Adipocyte (in vitro differentiated cells): Measurements from ENCODE around the gene GRAMD2B.
"Not testable (repeated sequence)": the region's sequence is repeated elsewhere in the genome, so short reads cannot be mapped to it uniquely, and the experiment has no call there.

Experiments used
- DNase-seq: peaks from one replicate; pipeline ENCODE4 v3.0.0-alpha.2; 2015; ENCODE audit warnings: low read depth
- H3K27me3 ChIP-seq: replicated peaks from 2 replicates; pipeline ENCODE4 v1.7.0; 2013; ENCODE audit warnings: mild to moderate bottlenecking, low read length, moderate library complexity; ENCODE audit not compliant: control insufficient read depth, insufficient read depth
- H3K36me3 ChIP-seq: 2 replicates; pipeline ENCODE4 v1.7.0; 2013; ENCODE audit warnings: low read length, mild to moderate bottlenecking, moderate library complexity; ENCODE audit not compliant: control insufficient read depth, insufficient read depth, severe bottlenecking
- H3K4me1 ChIP-seq: 2 replicates; pipeline ENCODE4 v1.7.0; 2013; ENCODE audit warnings: mild to moderate bottlenecking, low read length, moderate library complexity; ENCODE audit not compliant: control insufficient read depth, insufficient read depth
- H3K4me3 ChIP-seq: 2 replicates; pipeline ENCODE4 v1.7.0; 2013; ENCODE audit warnings: mild to moderate bottlenecking, low read length, moderate library complexity
- H3K9ac ChIP-seq: 2 replicates; pipeline ENCODE4 v1.7.0; 2013; ENCODE audit warnings: mild to moderate bottlenecking, low read length, moderate library complexity
- H3K9me3 ChIP-seq: 2 replicates; pipeline ENCODE4 v1.7.0; 2013; ENCODE audit warnings: mild to moderate bottlenecking, low read length, moderate library complexity; ENCODE audit not compliant: control insufficient read depth

Gene GRAMD2B

DNA sequence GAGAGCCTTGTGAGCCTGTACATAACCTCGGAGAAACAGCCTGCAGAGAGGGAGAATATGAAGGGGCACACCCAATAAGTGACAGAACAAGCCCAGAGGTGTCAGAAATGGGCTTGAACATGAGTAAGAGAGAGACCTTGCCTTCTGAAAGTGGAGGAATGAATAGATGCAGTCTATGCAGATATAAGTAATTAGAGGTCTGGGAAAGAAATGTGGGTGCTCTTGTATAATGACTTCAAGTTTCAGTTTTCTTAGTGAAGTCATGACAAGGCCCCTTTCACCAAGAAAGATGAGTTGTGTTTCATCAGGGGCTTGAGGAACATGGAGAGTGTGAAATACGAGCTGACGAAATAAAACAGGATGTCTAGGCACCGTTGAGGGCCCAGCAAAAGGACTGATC lies 15.1 kb downstream of the GRAMD2B start:
- Histone ChIP-seq H3K27me3 (no peaks in the 10 kb centered on the region), H3K9ac (no peak overlapping the region), H3K36me3 (peaks cover 56% of the 10 kb centered on the region), H3K4me3 (no peak overlapping the region), H3K9me3 (no peaks in the 10 kb centered on the region), H3K4me1 (peaks cover 40% of the 10 kb centered on the region)
- DNase-seq: no peak

DNA sequence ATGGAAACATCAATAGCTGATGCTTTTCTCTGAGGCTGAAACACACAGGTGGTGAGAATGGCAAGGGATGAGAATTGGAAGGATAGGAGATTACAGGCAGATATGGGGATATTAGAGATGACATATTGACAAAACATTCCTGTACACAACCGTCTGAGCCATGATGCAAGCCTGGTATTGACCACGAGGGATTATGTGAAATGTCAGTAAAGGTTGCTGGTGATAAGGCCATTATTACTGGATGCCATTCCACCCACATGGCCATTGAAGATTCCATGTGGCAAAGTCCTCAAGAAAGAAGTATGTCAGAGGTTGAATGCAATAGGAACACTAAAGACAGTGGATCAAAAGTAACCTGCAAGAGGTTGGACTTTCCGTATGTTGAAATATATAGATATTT lies 15.7 kb downstream of the GRAMD2B start:
- no peak overlapping the region for H3K4me3 ChIP-seq
- DNase-seq: no peak

DNA sequence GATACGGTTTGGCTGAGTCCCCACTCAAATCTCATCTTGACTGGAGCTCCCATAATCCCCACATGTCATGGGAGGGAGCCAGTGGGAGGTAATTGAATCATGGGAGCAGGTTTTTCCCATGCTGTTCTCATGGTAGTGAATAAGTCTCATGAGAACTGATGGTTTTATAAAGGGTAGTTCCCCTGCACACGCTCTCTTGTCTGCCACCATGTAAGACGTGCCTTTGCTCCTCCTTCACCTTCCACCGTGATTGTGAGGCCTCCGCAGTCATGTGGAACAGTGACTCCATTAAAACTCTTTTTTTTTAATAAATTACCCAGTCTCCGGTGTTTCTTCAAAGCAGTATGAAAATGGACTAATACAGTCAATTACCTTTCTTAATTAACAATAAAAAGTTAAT lies 16.5 kb downstream of the GRAMD2B start:
- peaks cover 62% of the 10 kb centered on the region for H3K36me3 ChIP-seq
- not testable (repeated sequence) for H3K9ac ChIP-seq, H3K9me3 ChIP-seq, H3K27me3 ChIP-seq, H3K4me3 ChIP-seq, DNase-seq
- peaks cover 28% of the 10 kb centered on the region for H3K4me1 ChIP-seq

More for the DNA sequence above, 15.7 kb downstream of the GRAMD2B start:
- Histone ChIP-seq H3K9me3 (no peaks in the 10 kb centered on the region), H3K4me1 (peaks cover 34% of the 10 kb centered on the region), H3K36me3 (peaks cover 56% of the 10 kb centered on the region), H3K9ac (no peak overlapping the region), H3K27me3 (no peaks in the 10 kb centered on the region)

DNA sequence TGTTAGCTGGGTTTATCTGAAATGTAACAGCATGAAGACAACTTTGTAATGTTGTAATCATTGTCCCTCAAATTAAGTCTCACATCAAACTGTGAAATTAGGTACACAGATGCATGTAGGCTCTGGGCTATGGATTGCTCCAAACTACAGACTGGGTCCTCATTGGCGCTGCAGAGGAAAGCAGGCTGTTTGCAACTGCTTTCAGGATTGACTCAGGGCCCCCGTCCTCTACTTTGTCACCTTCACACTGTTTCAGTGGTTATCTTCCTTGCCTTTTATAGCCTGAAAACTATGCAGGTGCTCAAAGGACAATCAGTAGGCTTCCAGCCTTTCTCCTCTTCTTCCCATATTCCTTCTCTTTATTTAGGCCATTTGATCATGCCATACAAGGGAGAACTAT lies 18.0 kb downstream of the GRAMD2B start:
- Histone ChIP-seq H3K4me3 (no peak overlapping the region), H3K27me3 (no peaks in the 10 kb centered on the region), H3K9me3 (no peaks in the 10 kb centered on the region), H3K36me3 (peaks cover 63% of the 10 kb centered on the region), H3K9ac (no peak overlapping the region), H3K4me1 (peaks cover 27% of the 10 kb centered on the region)
- DNase-seq: no peak

DNA sequence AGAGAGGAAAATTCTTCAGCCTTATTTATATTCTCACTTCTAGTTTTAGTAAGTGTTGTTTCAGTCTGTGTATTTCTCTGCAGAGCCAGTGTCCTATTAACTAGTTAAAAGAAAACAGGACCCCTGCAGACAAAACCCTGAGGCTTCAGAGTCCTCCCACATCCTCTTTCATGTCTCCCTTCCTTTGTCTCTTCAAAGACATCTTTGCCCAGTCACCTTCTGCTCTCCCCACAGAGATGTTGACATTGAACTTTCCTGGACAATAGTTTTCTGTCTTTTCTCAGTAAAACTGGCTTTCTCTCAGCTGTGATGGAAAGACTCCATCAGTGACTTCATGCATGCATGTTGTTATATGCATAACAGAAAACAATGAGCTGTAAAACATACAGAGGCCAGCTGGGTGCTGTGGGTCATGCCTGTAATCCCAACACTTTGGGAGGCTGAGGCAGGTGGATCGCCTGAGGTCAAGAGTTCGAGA lies 20.2 kb downstream of the GRAMD2B start:
- no peak for DNase-seq
- H3K9me3 ChIP-seq: no peaks in the 10 kb centered on the region
- H3K4me3 ChIP-seq: no peak overlapping the region
- H3K4me1 ChIP-seq: peaks cover 37% of the 10 kb centered on the region
- H3K36me3 ChIP-seq: peaks cover 48% of the 10 kb centered on the region
- H3K27me3 ChIP-seq: no peaks in the 10 kb centered on the region
- no peak overlapping the region for H3K9ac ChIP-seq

DNA sequence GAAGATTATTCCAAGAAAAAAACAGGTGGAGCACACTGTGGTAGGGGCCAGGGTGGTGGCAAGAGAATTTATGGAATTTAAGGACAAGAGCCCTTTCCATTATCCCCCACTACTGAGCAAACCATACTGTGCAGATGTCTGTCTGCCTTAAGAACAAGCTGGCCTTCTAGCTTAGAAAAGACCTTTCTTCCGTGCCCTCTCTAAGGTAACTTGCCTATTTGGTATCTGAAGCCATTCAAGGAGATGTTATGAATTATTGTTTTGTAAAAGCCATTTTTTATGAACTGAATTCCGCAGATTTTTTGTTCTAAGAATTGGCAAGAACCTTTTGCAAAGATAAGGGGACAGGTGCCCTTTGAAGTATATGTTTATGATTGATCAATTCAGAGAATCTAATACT lies 20.9 kb downstream of the GRAMD2B start:
- no peaks in the 10 kb centered on the region for H3K27me3 ChIP-seq
- H3K4me1 ChIP-seq: peaks cover 29% of the 10 kb centered on the region
- H3K9me3 ChIP-seq: no peaks in the 10 kb centered on the region
- DNase-seq: no peak
- H3K36me3 ChIP-seq: peaks cover 50% of the 10 kb centered on the region
- H3K4me3 ChIP-seq: no peak overlapping the region
- H3K9ac ChIP-seq: no peak overlapping the region

DNA sequence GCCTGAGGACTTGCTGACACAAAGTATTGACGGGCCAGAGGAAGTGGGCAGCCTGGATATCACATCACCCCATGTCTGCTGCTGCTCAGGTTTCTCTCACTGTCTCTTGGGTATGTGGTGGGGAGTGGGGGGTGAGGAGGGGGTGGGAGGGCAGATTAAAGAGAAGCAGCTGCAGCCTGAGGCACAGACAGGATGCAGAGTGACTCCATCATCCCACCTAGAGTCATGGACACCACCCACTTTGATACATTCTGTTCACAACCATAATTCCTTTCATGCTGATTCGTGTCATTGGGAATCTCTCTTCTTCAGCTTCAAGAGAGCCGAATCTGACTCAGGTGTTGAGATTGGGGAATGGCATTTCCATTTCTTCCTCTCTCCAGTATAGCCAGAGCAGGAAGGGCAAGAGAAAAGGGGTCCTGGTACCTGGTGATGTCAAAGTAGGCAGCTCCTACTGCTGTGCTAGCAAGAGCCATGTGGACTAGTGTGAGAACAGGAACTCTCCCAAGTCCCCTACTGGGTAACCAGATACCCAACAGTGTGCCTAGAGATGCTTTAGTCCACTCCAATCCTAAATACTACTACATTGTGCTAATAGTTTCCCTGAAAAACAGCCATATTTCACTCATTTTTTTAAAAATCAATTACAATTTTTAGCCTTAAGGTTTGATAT lies 22.4 kb downstream of the GRAMD2B start:
- peak; percentile 39 for DNase-seq
- Histone ChIP-seq H3K4me1 (peaks cover 33% of the 10 kb centered on the region), H3K27me3 (no peaks in the 10 kb centered on the region), H3K9ac (peak overlapping the region; percentile 30), H3K36me3 (peaks cover 47% of the 10 kb centered on the region), H3K4me3 (no peak overlapping the region), H3K9me3 (no peaks in the 10 kb centered on the region)

DNA sequence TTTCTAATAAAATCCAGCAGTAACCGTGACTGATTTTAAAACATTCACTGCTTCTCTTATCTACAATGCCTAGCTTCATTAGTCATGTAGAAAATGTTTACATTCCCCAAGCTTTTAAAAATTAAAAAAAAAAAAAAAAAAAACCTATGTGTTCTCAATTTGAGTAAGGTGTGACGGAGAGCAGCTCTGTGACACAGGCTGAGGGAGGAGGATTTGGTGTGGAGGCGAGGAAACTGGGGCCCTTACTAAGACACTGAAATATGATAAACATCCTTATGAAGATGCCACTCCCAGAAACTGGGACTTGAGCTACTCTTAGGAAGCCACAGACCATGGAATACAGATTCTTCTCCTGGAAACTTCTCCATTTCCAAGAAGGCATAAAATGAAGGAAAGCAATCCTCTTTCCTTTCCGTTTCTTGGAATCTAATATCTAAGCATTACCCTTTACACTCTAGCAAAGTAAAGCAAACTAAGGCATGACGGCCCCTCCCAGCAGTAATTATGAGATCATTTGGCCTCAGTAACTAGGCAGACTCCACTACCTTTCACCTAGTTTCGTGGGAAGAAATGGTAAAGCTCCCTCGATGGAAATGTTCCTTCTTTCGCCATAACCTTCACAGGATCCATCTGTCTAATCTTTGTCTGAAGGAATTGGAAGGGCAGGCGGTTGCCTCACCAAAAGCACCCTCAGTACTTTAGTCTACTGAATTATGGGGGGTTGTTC lies 23.5 kb downstream of the GRAMD2B start:
- peaks cover 49% of the 10 kb centered on the region for H3K36me3 ChIP-seq
- H3K27me3 ChIP-seq: no peaks in the 10 kb centered on the region
- H3K9me3 ChIP-seq: no peaks in the 10 kb centered on the region
- peak; percentile 84 for DNase-seq
- peak overlapping the region; percentile 30 for H3K9ac ChIP-seq
- H3K4me1 ChIP-seq: peaks cover 26% of the 10 kb centered on the region
- peak overlapping the region; percentile 9 for H3K4me3 ChIP-seq

DNA sequence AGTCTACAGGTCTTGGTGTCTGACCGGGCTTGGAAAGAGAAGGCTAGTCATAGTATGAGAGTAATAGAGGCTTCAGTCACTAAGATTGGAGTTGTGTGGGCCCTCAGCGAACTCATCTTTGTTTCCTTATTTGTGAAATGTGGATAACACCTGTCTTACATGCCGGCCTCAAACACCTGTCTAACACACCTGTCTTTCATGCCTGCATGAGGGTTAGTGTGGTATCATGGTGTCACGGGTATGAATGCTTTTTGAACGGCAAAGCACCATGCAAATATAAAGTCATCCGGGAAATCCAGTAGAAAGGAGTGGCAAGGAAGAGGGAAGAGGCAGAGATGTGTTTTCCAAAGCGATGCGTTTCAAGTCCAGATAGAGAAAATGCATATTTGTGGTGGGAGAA lies 25.5 kb downstream of the GRAMD2B start:
- Histone ChIP-seq H3K27me3 (no peaks in the 10 kb centered on the region), H3K9ac (no peak overlapping the region), H3K4me3 (no peak overlapping the region), H3K9me3 (no peaks in the 10 kb centered on the region), H3K36me3 (peaks cover 60% of the 10 kb centered on the region), H3K4me1 (peaks cover 25% of the 10 kb centered on the region)
- no peak for DNase-seq

DNA sequence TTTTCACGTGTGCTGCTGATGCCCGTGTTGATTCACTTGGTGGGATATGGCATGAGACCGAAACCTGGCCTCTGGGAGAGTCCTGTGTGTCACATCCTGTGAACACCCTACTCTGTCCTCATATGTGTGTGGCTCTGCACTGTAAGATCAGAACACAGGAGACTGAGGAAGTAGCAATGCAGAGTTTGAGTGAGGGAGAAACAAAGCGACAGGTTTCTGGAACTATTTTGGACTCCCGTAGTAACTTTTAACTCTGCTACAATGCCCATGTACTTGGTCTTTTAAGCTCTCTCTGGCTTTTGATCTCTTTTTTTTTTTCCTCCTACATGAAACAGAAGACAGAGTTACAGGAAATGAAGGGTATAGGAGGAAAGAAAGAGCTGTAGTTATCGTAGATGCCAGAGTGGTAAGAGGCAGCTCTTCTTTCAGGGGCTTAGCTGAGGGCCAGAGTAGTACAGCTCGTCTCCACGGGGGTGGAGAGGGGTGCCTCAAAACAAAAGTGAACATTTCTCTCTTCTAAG lies 26.6 kb downstream of the GRAMD2B start:
- Histone ChIP-seq H3K27me3 (no peaks in the 10 kb centered on the region), H3K9me3 (no peaks in the 10 kb centered on the region), H3K36me3 (peaks cover 55% of the 10 kb centered on the region), H3K9ac (peak overlapping the region; percentile 50), H3K4me3 (no peak overlapping the region), H3K4me1 (peaks cover 25% of the 10 kb centered on the region)
- DNase-seq: peak; percentile 61

DNA sequence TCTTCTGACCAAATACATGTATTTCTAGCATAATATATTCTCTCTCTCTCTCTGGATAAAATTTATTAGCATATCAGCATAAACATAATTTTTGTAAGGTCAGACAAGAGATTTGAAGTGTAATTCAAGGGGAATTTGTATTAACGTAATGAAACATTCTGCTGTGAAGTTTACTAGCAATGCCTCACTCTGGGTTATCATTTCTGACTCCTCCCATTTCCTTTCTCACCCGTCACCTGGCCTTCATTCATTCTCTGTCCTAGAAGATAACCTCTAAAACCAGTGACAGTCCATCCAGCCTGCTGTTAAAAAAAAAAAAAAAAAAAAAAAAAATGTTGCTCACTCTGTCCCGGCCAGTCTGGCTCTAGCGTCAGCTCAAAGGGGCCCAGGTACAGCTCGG lies 27.1 kb downstream of the GRAMD2B start:
- H3K4me3 ChIP-seq: no peak overlapping the region
- H3K4me1 ChIP-seq: peaks cover 25% of the 10 kb centered on the region
- peak overlapping the region; percentile 50 for H3K9ac ChIP-seq
- H3K27me3 ChIP-seq: no peaks in the 10 kb centered on the region
- H3K9me3 ChIP-seq: no peaks in the 10 kb centered on the region
- no peak for DNase-seq
- peaks cover 56% of the 10 kb centered on the region for H3K36me3 ChIP-seq
